ENCODE measurements around the gene FIZ1. TPM values are rescaled to one million over a fixed set of nuclear protein-coding genes. Genes with fewer than 3 reads are reported as not detected.

Gene FIZ1
- total RNA-seq, 1 donor from 2014 or later: 31.8 TPM

DNA sequence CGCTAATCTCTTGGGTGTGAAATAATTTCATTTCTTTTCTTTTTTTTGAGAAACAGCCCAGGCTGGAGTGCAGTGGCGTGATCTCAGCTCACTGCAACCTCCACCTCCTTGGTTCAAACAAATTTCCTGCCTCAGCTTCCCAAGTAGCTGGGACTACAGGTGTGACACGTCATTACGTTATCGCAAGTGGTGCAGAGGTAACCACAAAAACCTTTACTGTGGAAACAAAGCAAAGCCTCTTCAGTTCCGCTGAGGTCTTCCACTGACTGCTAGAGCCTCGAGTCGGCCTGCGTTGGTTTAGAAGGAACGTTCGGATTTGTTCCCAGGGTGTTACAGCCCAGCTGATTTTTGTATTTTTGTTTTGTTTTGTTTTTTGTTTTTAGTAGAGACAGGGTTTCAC is 27.0 kb upstream of the FIZ1 start:
- Mint-ChIP-seq H3K27ac (ENCODE audit: unreplicated experiment) (no peak overlapping the region), H3K4me1 (peaks cover 20% of the 10 kb centered on the region), H3K27me3 (ENCODE audit: low read depth) (peaks cover 5% of the 10 kb centered on the region), H3K9me3 (peaks cover 3% of the 10 kb centered on the region), H3K36me3 (ENCODE audit: low read depth) (peaks cover 7% of the 10 kb centered on the region), H3K4me3 (peak overlapping the region; percentile 44)
- DNase-seq (ENCODE audit: low read depth, low spot score): no peak
- TF ChIP-seq, protein P1, sequence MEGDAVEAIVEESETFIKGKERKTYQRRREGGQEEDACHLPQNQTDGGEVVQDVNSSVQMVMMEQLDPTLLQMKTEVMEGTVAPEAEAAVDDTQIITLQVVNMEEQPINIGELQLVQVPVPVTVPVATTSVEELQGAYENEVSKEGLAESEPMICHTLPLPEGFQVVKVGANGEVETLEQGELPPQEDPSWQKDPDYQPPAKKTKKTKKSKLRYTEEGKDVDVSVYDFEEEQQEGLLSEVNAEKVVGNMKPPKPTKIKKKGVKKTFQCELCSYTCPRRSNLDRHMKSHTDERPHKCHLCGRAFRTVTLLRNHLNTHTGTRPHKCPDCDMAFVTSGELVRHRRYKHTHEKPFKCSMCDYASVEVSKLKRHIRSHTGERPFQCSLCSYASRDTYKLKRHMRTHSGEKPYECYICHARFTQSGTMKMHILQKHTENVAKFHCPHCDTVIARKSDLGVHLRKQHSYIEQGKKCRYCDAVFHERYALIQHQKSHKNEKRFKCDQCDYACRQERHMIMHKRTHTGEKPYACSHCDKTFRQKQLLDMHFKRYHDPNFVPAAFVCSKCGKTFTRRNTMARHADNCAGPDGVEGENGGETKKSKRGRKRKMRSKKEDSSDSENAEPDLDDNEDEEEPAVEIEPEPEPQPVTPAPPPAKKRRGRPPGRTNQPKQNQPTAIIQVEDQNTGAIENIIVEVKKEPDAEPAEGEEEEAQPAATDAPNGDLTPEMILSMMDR (conservative IDR thresholded peaks at IDR 0.05): no peak

- Mint-ChIP-seq H3K27me3 (ENCODE audit: low read depth) (peaks cover 5% of the 10 kb centered on the region), H3K36me3 (ENCODE audit: low read depth) (peaks cover 11% of the 10 kb centered on the region), H3K27ac (ENCODE audit: unreplicated experiment) (peak overlapping the region; percentile 99), H3K9me3 (peaks cover 3% of the 10 kb centered on the region), H3K4me1 (peaks cover 20% of the 10 kb centered on the region), H3K4me3 (peak overlapping the region; percentile 92)
- DNase-seq (ENCODE audit: low read depth, low spot score): no peak
- TF ChIP-seq, protein P1 (conservative IDR thresholded peaks at IDR 0.05): no peak
Measured at GRCh38 chr19:55625004-55625326, 25.6 kb upstream of the FIZ1 start.

DNA sequence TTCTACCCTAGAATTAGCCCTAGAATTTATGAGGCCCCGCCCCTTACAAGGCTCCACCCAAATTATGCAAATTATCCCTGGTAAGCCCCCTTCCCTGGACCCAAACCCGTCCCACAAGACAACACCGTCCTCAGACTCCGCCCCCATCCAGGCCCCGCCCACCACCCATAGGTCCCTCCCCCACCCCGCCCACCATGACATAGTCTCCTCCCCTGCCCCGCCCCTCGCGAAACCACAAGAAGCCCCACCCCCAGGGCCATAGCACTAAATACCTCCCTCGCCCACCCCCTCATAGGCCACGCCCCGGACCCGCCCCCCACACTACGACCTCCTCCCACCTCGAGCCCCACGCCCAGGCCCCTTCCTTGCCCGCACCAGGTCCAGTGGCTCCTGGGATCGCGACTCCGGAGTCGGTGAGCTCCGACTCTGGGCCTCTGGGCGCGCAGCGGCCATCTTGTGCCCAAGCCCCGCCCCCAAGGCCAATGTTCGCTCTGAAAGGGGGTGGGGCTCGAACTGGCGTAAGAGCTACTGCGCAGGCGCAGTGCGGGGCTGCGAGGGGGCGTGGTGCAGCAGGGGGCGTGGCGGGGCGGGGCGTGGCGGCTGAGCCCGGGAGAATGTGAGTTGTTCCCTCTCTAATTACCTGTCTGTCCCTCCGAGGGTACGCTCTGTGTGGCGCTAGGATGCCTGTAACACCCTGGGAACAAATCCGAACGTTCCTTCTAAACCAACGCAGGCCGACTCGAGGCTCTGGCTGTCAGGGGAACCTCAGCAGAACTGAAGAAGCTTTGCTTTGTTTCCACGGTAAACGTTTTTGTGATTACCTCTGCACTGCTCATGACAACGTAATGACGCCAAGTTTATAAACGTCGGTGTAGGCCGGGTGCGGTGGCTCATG is 25.0 kb upstream of the FIZ1 start, which contains the start of gene ZNF784:
ZNF784 (minus strand) TSS at position 458 of the 895 bp plus-strand sequence; CDS start at position 453, 5 bp downstream.
- H3K9me3 Mint-ChIP-seq: peaks cover 3% of the 10 kb centered on the region

DNA sequence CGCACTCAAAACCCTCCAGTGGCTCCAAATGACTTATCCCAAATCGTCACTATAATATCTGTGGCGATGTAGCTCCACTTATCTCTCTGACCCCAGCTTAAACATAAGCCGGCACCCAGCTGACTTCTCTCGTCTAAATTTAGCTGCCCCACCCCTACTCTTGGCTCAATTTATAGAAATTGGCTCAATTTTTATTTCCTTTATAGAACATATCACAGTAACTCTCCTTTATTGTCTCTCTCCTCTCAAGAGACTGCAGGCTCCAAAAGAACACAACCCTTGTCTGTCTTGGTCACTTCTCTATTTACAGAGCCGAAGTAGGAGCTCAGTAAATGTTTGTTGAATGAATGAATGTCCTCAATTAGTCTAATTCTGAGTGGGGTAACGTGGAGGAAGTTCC is 24.2 kb upstream of the FIZ1 start:
- peaks cover 20% of the 10 kb centered on the region for H3K4me1 Mint-ChIP-seq
- TF ChIP-seq, protein P1 (conservative IDR thresholded peaks at IDR 0.05): no peak
- H3K36me3 Mint-ChIP-seq (ENCODE audit: low read depth): peaks cover 11% of the 10 kb centered on the region
- peak overlapping the region; percentile 92 for H3K4me3 Mint-ChIP-seq
- DNase-seq (ENCODE audit: low read depth, low spot score): no peak
- H3K27ac Mint-ChIP-seq (ENCODE audit: unreplicated experiment): no peak overlapping the region
- H3K9me3 Mint-ChIP-seq: peaks cover 3% of the 10 kb centered on the region
- peaks cover 5% of the 10 kb centered on the region for H3K27me3 Mint-ChIP-seq (ENCODE audit: low read depth)

More for the DNA sequence above, 25.0 kb upstream of the FIZ1 start, which contains the start of gene ZNF784:
- Mint-ChIP-seq H3K27me3 (ENCODE audit: low read depth) (peaks cover 5% of the 10 kb centered on the region), H3K27ac (ENCODE audit: unreplicated experiment) (peak within 1 kb of the TSS; percentile 99), H3K4me3 (peak within 1 kb of the TSS; percentile 92), H3K36me3 (ENCODE audit: low read depth) (peaks cover 11% of the 10 kb centered on the region), H3K4me1 (peaks cover 20% of the 10 kb centered on the region)
- DNase-seq (ENCODE audit: low read depth, low spot score): peak; percentile 96
- TF ChIP-seq, protein P1 (conservative IDR thresholded peaks at IDR 0.05): no peak

- peaks cover 5% of the 10 kb centered on the region for H3K27me3 Mint-ChIP-seq (ENCODE audit: low read depth)
- H3K27ac Mint-ChIP-seq (ENCODE audit: unreplicated experiment): no peak overlapping the region
- TF ChIP-seq, protein P1 (conservative IDR thresholded peaks at IDR 0.05): no peak
- peaks cover 11% of the 10 kb centered on the region for H3K36me3 Mint-ChIP-seq (ENCODE audit: low read depth)
- no peak for DNase-seq (ENCODE audit: low read depth, low spot score)
- H3K9me3 Mint-ChIP-seq: peaks cover 3% of the 10 kb centered on the region
- H3K4me1 Mint-ChIP-seq: peaks cover 20% of the 10 kb centered on the region
- peak overlapping the region; percentile 92 for H3K4me3 Mint-ChIP-seq
Measured at GRCh38 chr19:55623130-55623529, 23.8 kb upstream of the FIZ1 start.

Measured in neural crest cell (in vitro differentiated cells).